H54 (cell line): Measurements from ENCODE around the gene SLC17A2.

Source experiments
- DNase-seq: peaks from one replicate; pipeline ENCODE4 v3.0.0; 2011; ENCODE audit warnings: low spot score, mixed read lengths; ENCODE audit not compliant: insufficient read length
- FAIRE-seq: peaks from 3 replicates; lab custom pipeline; 2011; peaks lifted over from hg19 to GRCh38; lab: Jason Lieb, UNC
- POLR2A ChIP-seq: IDR thresholded peaks from 2 replicates; pipeline ENCODE4 v1.6.1; 2011; ENCODE audit warnings: low read depth, mild to moderate bottlenecking, low read length

The SLC17A2 gene

GRCh38 chr6:25895771-25896170 is 34.7 kb downstream of the SLC17A2 start:
- TF ChIP-seq POLR2A: no peak
- DNase-seq (no peak), FAIRE-seq (no peak)

GRCh38 chr6:25893778-25894177 is 36.7 kb downstream of the SLC17A2 start:
- no peak for DNase-seq
- TF ChIP-seq POLR2A: no peak

GRCh38 chr6:25892877-25893276 is 37.6 kb downstream of the SLC17A2 start:
- FAIRE-seq: no peak
- no peak for TF ChIP-seq POLR2A
- DNase-seq: no peak

More at GRCh38 chr6:25893778-25894177, 36.7 kb downstream of the SLC17A2 start:
- FAIRE-seq: no peak

- DNase-seq (no peak), FAIRE-seq (peak; percentile 94)
- TF ChIP-seq POLR2A: no peak
Observed at GRCh38 chr6:25889877-25890853, 40.3 kb downstream of the SLC17A2 start.

DNA sequence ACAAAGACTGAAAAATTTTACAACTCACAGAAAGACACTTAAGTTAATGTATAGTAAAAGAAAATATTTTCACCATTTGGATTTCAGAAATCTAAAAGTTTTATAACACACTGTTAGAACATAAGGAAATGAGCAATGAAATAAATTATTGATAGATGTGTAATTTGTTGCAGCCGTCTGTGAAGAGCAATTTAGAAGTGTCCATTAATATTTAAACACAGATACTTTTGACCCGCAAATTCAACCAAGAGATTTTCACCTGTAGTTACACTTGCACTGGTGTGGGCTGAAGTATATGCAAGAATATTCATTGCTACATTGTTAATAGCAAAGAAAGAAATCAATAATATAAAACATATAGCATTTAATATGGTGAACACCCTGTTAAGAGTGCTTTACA is 41.9 kb downstream of the SLC17A2 start:
- TF ChIP-seq POLR2A: no peak
- no peak for FAIRE-seq
- DNase-seq: no peak

GRCh38 chr6:25886066-25886465 is 44.4 kb downstream of the SLC17A2 start:
- DNase-seq (no peak), FAIRE-seq (no peak)

DNA sequence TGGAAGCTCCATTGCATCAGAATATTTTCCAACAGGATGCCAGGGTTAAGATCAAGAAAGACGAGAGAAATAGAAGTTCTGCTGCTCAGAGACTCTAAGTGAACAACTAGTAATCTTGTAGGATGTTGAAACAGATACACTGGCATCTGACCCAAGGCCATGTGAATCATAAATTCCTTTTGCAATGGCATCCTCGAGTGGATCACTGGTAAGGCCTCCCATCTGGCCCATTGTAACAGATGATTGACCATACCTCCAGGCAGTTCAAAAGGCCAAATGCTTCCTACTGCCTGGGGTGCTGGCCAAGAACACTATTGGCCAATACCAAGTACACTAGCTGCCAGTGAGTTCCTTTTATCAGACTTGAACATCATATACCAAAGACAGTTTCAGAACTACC is 46.5 kb downstream of the SLC17A2 start:
- peak; percentile 26 for DNase-seq
- TF ChIP-seq POLR2A: no peak
- peak; percentile 94 for FAIRE-seq

More at GRCh38 chr6:25886066-25886465, 44.4 kb downstream of the SLC17A2 start:
- TF ChIP-seq POLR2A: no peak

GRCh38 chr6:25883536-25883935 is 47.0 kb downstream of the SLC17A2 start:
- FAIRE-seq: no peak

GRCh38 chr6:25882051-25882496 is 48.4 kb downstream of the SLC17A2 start:
- no peak for TF ChIP-seq POLR2A
- FAIRE-seq (no peak), DNase-seq (no peak)

More at GRCh38 chr6:25883536-25883935, 47.0 kb downstream of the SLC17A2 start:
- no peak for TF ChIP-seq POLR2A
- peak; percentile 17 for DNase-seq

- no peak for FAIRE-seq
- no peak for DNase-seq
Observed at GRCh38 chr6:25880601-25881000, 49.9 kb downstream of the SLC17A2 start.

GRCh38 chr6:25878721-25879322 is 51.7 kb downstream of the SLC17A2 start:
- no peak for TF ChIP-seq POLR2A
- DNase-seq (no peak), FAIRE-seq (no peak)

More at GRCh38 chr6:25880601-25881000, 49.9 kb downstream of the SLC17A2 start:
- no peak for TF ChIP-seq POLR2A

- TF ChIP-seq POLR2A: no peak
- DNase-seq (no peak), FAIRE-seq (no peak)
Observed at GRCh38 chr6:25875926-25876602, 54.4 kb downstream of the SLC17A2 start.

- DNase-seq (no peak), FAIRE-seq (no peak)
- TF ChIP-seq POLR2A: no peak
Observed at GRCh38 chr6:25875563-25875905, 55.0 kb downstream of the SLC17A2 start.
